Spleen (tissue), 11 donors: ENCODE measurements around the gene ABCC3. TPM values are rescaled to one million over a fixed set of nuclear protein-coding genes. Genes with fewer than 3 reads are reported as not detected.

Source experiments
- DNase-seq: peaks from one replicate; pipeline ENCODE4 v3.0.0-alpha.2; 2020
- H3K27ac ChIP-seq, 8 donors: fragments of 200-600 bp; sonication (generic) in 7 of 8; 1 replicate in 4 of 8; 2 replicates in 4 of 8; pipeline versions ENCODE4 v1.5.0 to v1.8.0; 2016 to 2021; ENCODE audit warnings: inconsistent platforms in 4 of 8, mild to moderate bottlenecking in 4 of 8, moderate library complexity in 1 of 8
- H3K27me3 ChIP-seq, 7 donors: fragments of 200-600 bp; sonication (generic) in 6 of 7; replicated peaks in 1 of 7; 1 replicate in 4 of 7; 2 replicates in 3 of 7; pipeline versions ENCODE4 v1.5.0 to v1.8.0; 2016 to 2021; ENCODE audit warnings: inconsistent platforms in 3 of 7, mild to moderate bottlenecking in 1 of 7
- H3K36me3 ChIP-seq, 6 donors: fragments of 200-600 bp; sonication (generic) in 5 of 6; 1 replicate in 4 of 6; 2 replicates in 2 of 6; pipeline versions ENCODE4 v1.5.0 to v1.8.0; 2016 to 2021; ENCODE audit warnings: inconsistent platforms in 2 of 6
- H3K4me1 ChIP-seq, 6 donors: fragments of 200-600 bp; sonication (generic) in 5 of 6; 1 replicate in 3 of 6; 2 replicates in 3 of 6; pipeline versions ENCODE4 v1.5.0 to v1.8.0; 2016 to 2021; ENCODE audit warnings: inconsistent platforms in 3 of 6
- H3K4me3 ChIP-seq, 8 donors: fragments of 200-600 bp; sonication (generic) in 7 of 8; 1 replicate in 4 of 8; 2 replicates in 4 of 8; pipeline versions ENCODE4 v1.5.0 to v1.8.0; 2016 to 2021; ENCODE audit warnings: inconsistent platforms in 4 of 8, mild to moderate bottlenecking in 4 of 8, moderate library complexity in 2 of 8
- H3K9me3 ChIP-seq, 8 donors: fragments of 200-600 bp; sonication (generic) in 7 of 8; 1 replicate in 4 of 8; 2 replicates in 4 of 8; pipeline versions ENCODE4 v1.5.0 to v1.8.0; 2016 to 2021; ENCODE audit warnings: inconsistent platforms in 4 of 8
- POLR2A ChIP-seq, 3 donors: fragments of 450-650 bp; IDR thresholded peaks; one replicate each; pipeline ENCODE4 v1.5.1; 2017; ENCODE audit warnings: antibody characterized with exemption in 3 of 3, mild to moderate bottlenecking in 1 of 3
- POLR2AphosphoS5 ChIP-seq, 3 donors: sonication (generic); formaldehyde crosslinking; IDR thresholded peaks; one replicate each; pipeline ENCODE4 v1.5.1; 2017; ENCODE audit warnings: antibody characterized with exemption in 3 of 3
- WGBS, 5 donors: extraction: QIAGEN DNeasy Blood & Tissue Kit in 3 of 5; methylation state at CpG; one replicate each; pipeline versions ENCODE4 v1.1.5 to v1.1.7; 2013 to 2018; 5-methylcytosine and 5-hydroxymethylcytosine counted together
- intact Hi-C: fragments of 100-400 bp; cut with DNase I; formaldehyde crosslinking; loops from one replicate; pipeline ENCODE4 v1.15.0; 2023; ENCODE audit warnings: low total_unique reads
- polyA plus RNA-seq, 3 donors: library from polyadenylated mRNA; stranded (reverse); fragments of 200-250 nt; gene quantifications; one replicate each; pipeline ENCODE4 v1.2.1, GENCODE V29; 2013
- total RNA-seq, 7 donors: library from RNA; depleted of rRNA in 3 of 7; stranded (reverse); fragments of >200 nt in 3 of 7; fragmentation: NEBNext Ultra II Directional in 4 of 7; extraction: Animal tissue kit (Norgen Biotek cat#: 25700) in 4 of 7; gene quantifications; one replicate each; pipeline versions ENCODE4 v1.1.0 to v1.2.1, GENCODE V29; 2016 to 2021
- TF ChIP-seq, protein P1 (sequence below), 11 experiments: fragments of 200-600 bp in 7 of 11; fragments of 450-650 bp in 4 of 11; sonication (generic) in 4 of 11; IDR thresholded peaks in 8 of 11; conservative IDR thresholded peaks in 3 of 11; 1 replicate in 7 of 11; 2 replicates in 4 of 11; pipeline versions ENCODE4 v1.4.0 to v1.8.0; 2016 to 2021; ENCODE audit warnings: antibody characterized with exemption in 11 of 11, inconsistent platforms in 4 of 11, mild to moderate bottlenecking in 1 of 11
- donor health status: healthy with polysubstance abuse.
- donor health status: DM: no; HTN: no; CAD: no; lungs with moderate emphysema.
- donor health status: DM: no; HTN: no; CAD: no.
- donor health status: Bipolar disorder and iron deficiency.
- donor health status: healthy.
- donor health status: DM: no; HTN: no; CAD: no.
- donor health status: DM: yes; HTN: yes; CAD: no.

Gene ABCC3
- total and polyA plus RNA-seq, 10 donors = 8.6 to 37.1 (median 30.0) TPM

DNA sequence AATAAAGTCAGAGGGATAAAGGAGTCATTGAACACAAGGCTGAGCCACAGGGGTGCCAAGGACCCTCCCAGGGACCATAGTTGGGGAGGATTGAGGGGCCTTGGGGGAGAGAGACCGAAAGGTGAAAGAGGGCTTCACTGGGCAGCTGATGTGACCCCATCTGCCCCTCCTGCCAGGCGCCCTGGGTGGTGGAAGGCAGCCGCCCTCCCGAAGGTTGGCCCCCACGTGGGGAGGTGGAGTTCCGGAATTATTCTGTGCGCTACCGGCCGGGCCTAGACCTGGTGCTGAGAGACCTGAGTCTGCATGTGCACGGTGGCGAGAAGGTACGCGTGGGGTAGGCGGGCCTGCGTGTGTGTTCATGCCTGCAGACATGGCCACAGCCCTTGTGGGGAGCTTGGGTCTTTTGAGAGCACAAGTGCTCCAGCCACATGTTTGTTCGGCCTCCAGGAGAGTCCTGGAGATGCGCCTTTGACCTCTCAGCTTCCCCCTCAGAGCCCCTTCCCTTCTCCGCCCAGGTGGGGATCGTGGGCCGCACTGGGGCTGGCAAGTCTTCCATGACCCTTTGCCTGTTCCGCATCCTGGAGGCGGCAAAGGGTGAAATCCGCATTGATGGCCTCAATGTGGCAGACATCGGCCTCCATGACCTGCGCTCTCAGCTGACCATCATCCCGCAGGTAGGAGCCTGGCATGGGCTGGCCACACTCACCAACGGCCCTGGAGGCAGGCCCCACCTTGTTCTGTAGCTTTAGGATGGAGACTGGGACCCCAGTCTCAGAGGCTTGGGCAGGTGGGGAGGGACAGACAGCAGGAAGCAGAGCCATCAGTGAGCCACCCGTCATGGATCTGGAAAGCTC lies 49.0 kb downstream of the ABCC3 start:
- DNase-seq = peak; percentile 64

DNA sequence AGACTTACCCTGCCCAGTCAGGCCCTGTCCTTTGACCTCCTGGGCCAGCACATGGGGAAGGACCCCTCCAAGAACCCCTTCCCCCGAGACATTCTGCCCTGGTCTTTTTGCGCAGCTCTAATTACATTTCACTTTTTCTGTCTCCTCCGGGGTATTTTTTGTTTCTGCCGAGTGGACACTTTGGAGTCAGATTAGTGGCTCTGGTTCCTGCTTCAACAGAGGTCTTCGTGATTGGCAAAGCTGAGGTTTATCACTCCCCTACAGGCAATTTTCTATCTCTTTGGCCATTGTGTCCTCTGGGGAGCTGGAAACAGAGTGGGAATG lies 49.6 kb downstream of the ABCC3 start:
- TF ChIP-seq, protein P1, sequence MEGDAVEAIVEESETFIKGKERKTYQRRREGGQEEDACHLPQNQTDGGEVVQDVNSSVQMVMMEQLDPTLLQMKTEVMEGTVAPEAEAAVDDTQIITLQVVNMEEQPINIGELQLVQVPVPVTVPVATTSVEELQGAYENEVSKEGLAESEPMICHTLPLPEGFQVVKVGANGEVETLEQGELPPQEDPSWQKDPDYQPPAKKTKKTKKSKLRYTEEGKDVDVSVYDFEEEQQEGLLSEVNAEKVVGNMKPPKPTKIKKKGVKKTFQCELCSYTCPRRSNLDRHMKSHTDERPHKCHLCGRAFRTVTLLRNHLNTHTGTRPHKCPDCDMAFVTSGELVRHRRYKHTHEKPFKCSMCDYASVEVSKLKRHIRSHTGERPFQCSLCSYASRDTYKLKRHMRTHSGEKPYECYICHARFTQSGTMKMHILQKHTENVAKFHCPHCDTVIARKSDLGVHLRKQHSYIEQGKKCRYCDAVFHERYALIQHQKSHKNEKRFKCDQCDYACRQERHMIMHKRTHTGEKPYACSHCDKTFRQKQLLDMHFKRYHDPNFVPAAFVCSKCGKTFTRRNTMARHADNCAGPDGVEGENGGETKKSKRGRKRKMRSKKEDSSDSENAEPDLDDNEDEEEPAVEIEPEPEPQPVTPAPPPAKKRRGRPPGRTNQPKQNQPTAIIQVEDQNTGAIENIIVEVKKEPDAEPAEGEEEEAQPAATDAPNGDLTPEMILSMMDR (IDR thresholded peaks at IDR 0.05 in 8 of 11, conservative IDR thresholded peaks at IDR 0.05 in 3 of 11) = no peak
- TF ChIP-seq POLR2AphosphoS5 (IDR thresholded peaks at IDR 0.05) = no peak
- no peak for TF ChIP-seq POLR2A (IDR thresholded peaks at IDR 0.05)
- no peak for DNase-seq
- Histone ChIP-seq H3K27ac (no peak overlapping the region), H3K4me3 (no peak overlapping the region), H3K36me3 (no peaks in the 10 kb centered on the region), H3K4me1 (peaks cover 0 to 23% (median 8%) of the 10 kb centered on the region in 6 donors), H3K9me3 (no peaks in the 10 kb centered on the region), H3K27me3 (peaks cover 0 to 5% (median 0%) of the 10 kb centered on the region in 7 donors)
- 89 to 94% (median 90%) methylated on average over 5 of the region's 5 CpGs for WGBS, 5 donors
- intact Hi-C loops = no loop called here

More for the DNA sequence above, 49.0 kb downstream of the ABCC3 start:
- Histone ChIP-seq H3K4me3 (no peak overlapping the region), H3K27me3 (peaks cover 0 to 5% (median 0%) of the 10 kb centered on the region in 7 donors), H3K27ac (no peak overlapping the region), H3K4me1 (peaks cover 0 to 23% (median 8%) of the 10 kb centered on the region in 6 donors), H3K36me3 (no peaks in the 10 kb centered on the region), H3K9me3 (no peaks in the 10 kb centered on the region)
- no peak for TF ChIP-seq POLR2AphosphoS5 (IDR thresholded peaks at IDR 0.05)
- TF ChIP-seq POLR2A (IDR thresholded peaks at IDR 0.05) = no peak
- TF ChIP-seq, protein P1 (IDR thresholded peaks at IDR 0.05 in 8 of 11, conservative IDR thresholded peaks at IDR 0.05 in 3 of 11) = no peak
- intact Hi-C loops = no loop called here
- WGBS, 5 donors = 88 to 95% (median 93%) methylated on average over 21 to 28 of the region's 28 CpGs

DNA sequence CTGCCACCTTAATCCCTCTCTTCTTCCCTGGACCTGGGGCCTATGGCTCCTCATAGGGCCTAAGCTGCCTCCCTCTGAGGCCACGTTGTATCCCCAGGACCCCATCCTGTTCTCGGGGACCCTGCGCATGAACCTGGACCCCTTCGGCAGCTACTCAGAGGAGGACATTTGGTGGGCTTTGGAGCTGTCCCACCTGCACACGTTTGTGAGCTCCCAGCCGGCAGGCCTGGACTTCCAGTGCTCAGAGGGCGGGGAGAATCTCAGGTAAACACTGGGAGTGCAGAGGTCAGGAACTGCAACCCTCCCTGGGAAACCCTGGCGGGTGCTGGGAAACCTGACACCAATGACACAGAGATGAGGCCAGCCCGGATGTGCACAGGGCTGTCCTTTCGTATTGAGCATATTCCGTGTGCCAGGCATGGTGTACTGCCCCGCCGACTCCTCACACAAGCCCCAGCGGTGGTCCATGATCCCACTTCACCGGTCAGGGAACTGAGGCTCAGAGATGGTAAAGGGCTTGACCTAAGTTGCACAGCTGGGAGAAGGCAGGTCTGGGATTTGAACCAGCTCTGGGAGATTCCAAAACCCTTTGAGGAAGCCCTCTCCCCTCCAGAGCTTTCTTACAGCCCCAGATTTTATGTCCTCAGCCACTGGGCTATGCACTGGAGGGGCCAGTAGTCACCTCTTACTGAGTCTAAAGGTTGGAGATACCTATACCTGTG lies 50.1 kb downstream of the ABCC3 start:
- H3K27me3 ChIP-seq = peaks cover 0 to 5% (median 0%) of the 10 kb centered on the region in 7 donors
- no peaks in the 10 kb centered on the region for H3K9me3 ChIP-seq
- peaks cover 0 to 23% (median 8%) of the 10 kb centered on the region in 6 donors for H3K4me1 ChIP-seq
- intact Hi-C loops = no loop called here
- no peaks in the 10 kb centered on the region for H3K36me3 ChIP-seq
- TF ChIP-seq, protein P1 (IDR thresholded peaks at IDR 0.05 in 8 of 11, conservative IDR thresholded peaks at IDR 0.05 in 3 of 11) = no peak
- TF ChIP-seq POLR2A (IDR thresholded peaks at IDR 0.05) = no peak
- TF ChIP-seq POLR2AphosphoS5 (IDR thresholded peaks at IDR 0.05) = no peak
- DNase-seq = no peak
- WGBS, 5 donors = 85 to 94% (median 90%) methylated on average over 13 to 15 of the region's 15 CpGs
- no peak overlapping the region for H3K27ac ChIP-seq
- H3K4me3 ChIP-seq = no peak overlapping the region

DNA sequence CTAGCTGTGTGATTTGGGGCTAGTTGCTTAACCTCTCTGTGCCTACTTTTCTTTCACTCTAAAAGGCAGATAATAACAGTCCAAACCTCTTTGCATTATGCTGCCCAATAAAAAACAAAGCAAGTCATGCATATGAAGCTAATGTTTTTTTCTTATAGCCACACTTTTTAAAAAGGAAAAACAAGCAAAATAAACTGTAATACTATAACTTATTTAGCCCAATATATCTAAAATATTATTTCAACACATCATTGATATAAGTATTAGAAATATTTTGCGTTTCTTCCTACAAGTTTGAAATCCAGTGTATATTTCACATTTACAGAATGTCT lies 50.6 kb downstream of the ABCC3 start:
- DNase-seq = no peak
- no peak overlapping the region for H3K27ac ChIP-seq
- H3K27me3 ChIP-seq = peaks cover 0 to 4% (median 0%) of the 10 kb centered on the region in 7 donors
- no peak overlapping the region for H3K4me3 ChIP-seq
- 89 to 100% (median 94%) methylated on average over 1 of the region's 1 CpG for WGBS, 5 donors
- H3K9me3 ChIP-seq = no peaks in the 10 kb centered on the region
- intact Hi-C loops = no loop called here
- peaks cover 0 to 23% (median 8%) of the 10 kb centered on the region in 6 donors for H3K4me1 ChIP-seq
- TF ChIP-seq, protein P1 (IDR thresholded peaks at IDR 0.05 in 8 of 11, conservative IDR thresholded peaks at IDR 0.05 in 3 of 11) = no peak
- TF ChIP-seq POLR2AphosphoS5 (IDR thresholded peaks at IDR 0.05) = no peak
- no peak for TF ChIP-seq POLR2A (IDR thresholded peaks at IDR 0.05)
- no peaks in the 10 kb centered on the region for H3K36me3 ChIP-seq
